A673 (cell line): ENCODE measurements around the gene ZNF3.

Experiments used
- CTCF ChIP-seq: fragments of 300-800, 200-600 bp; sonication (generic); conservative IDR thresholded peaks from 2 replicates; pipeline ENCODE4 v1.5.1; 2017; ENCODE audit warnings: low read depth, mild to moderate bottlenecking, antibody characterized with exemption, low read length, moderate library complexity, mixed read lengths
- EZH2 ChIP-seq: fragments of 200-600 bp; sonication (generic); IDR thresholded peaks from 2 replicates; pipeline ENCODE4 v1.6.1; 2017; ENCODE audit warnings: borderline replicate concordance, low read depth, mild to moderate bottlenecking, mixed read lengths, antibody characterized with exemption, low read length; ENCODE audit not compliant: poor library complexity, severe bottlenecking

- TF ChIP-seq CTCF: no peak
- no peak for TF ChIP-seq EZH2
These were observed 40.5 kb upstream of the ZNF3 start for GRCh38 chr7:100122067-100122466.
